GM12878 (cell line): ENCODE results near the gene TIGD1. TPM values are rescaled to one million over a fixed set of nuclear protein-coding genes. Genes with fewer than 3 reads are reported as not detected.

Experiments used
- ATAC-seq: fragments of 200-7000 bp; cut with Tn5 transposase; 3 replicates; pipeline ENCODE4 v1.9.1; 2020; ENCODE audit warnings: mild to moderate bottlenecking, moderate library complexity
- BruUV-seq: library from RNA; stranded (reverse); fragments of 400-500 nt; replicated peaks from 2 replicates; lab custom pipeline; 2021; lab: Mats Ljungman, UMichigan
- CTCF ChIA-PET: fragments of 300-600 bp; sonication (Branson Sonifier 250); formaldehyde crosslinking; extraction: SDS; loops from one replicate; lab custom pipeline; 2021; ENCODE audit warnings: inconsistent platforms; lab: Yijun Ruan, JAX
- POLR2A ChIA-PET: fragments of 350-600 bp; formaldehyde crosslinking; extraction: SDS; loops from one replicate; lab custom pipeline; 2021; ENCODE audit warnings: inconsistent platforms; lab: Charles Lee
- RAD21 ChIA-PET: fragments of 300-600 bp; sonication (Branson Sonifier 250); formaldehyde crosslinking; loops from one replicate; lab custom pipeline; 2023; ENCODE audit warnings: antibody characterized with exemption; ENCODE audit not compliant: unreplicated experiment; lab: Charles Lee
- SMC1A ChIA-PET: fragments of 300-600 bp; sonication (Branson Sonifier 250); formaldehyde crosslinking; loops from one replicate; lab custom pipeline; 2023; ENCODE audit not compliant: unreplicated experiment, uncharacterized antibody; lab: Charles Lee
- DNase-seq: peaks from one replicate; pipeline ENCODE4 v3.0.0-alpha.2; 2011; ENCODE audit warnings: low read depth, low spot score
- FAIRE-seq: peaks from 3 replicates; lab custom pipeline; 2011; peaks lifted over from hg19 to GRCh38; lab: Jason Lieb, UNC
- H2AFZ ChIP-seq: 2 replicates; pipeline ENCODE4 v1.6.0; 2011; ENCODE audit warnings: low read depth, low read length, control low read depth; ENCODE audit not compliant: control insufficient read depth
- H3K27ac ChIP-seq: 2 replicates; pipeline ENCODE4 v1.5.1; 2011; ENCODE audit warnings: control low read depth; ENCODE audit not compliant: control insufficient read depth, insufficient read depth
- H3K27me3 ChIP-seq, 2 experiments: replicated peaks in 1 of 2; 2 replicates each; pipeline versions ENCODE4 v1.6.0 to v1.6.1; 2011; ENCODE audit warnings: low read length in 1 of 2; ENCODE audit not compliant: control insufficient read depth in 2 of 2, insufficient read depth in 2 of 2
- H3K36me3 ChIP-seq, 2 experiments: 2 replicates each; pipeline ENCODE4 v1.5.1; 2011; ENCODE audit warnings: low read length in 1 of 2; ENCODE audit not compliant: control insufficient read depth in 2 of 2, insufficient read depth in 2 of 2
- H3K4me1 ChIP-seq: 2 replicates; pipeline ENCODE4 v1.6.1; 2011; ENCODE audit warnings: mild to moderate bottlenecking, low read length, moderate library complexity, mixed read lengths; ENCODE audit not compliant: control insufficient read depth, insufficient read depth
- H3K4me2 ChIP-seq: 2 replicates; pipeline ENCODE4 v1.6.0; 2011; ENCODE audit warnings: control low read depth; ENCODE audit not compliant: control insufficient read depth, insufficient read depth
- H3K4me3 ChIP-seq: fragments of 200-600 bp; sonication (generic); 2 replicates; pipeline ENCODE4 v1.5.1; 2016
- H3K79me2 ChIP-seq: 2 replicates; pipeline ENCODE4 v1.6.0; 2011; ENCODE audit warnings: low read length; ENCODE audit not compliant: control insufficient read depth, insufficient read depth
- H3K9ac ChIP-seq: 2 replicates; pipeline ENCODE4 v1.8.0; 2011; ENCODE audit warnings: low read length, control low read depth, mixed read lengths; ENCODE audit not compliant: control insufficient read depth, insufficient read depth
- H3K9me3 ChIP-seq: replicated peaks from 3 replicates; pipeline ENCODE4 v1.5.1; 2011; ENCODE audit warnings: mild to moderate bottlenecking, low read length; ENCODE audit not compliant: control insufficient read depth, insufficient read depth
- H4K20me1 ChIP-seq: 2 replicates; pipeline ENCODE4 v1.6.0; 2011; ENCODE audit not compliant: control insufficient read depth, insufficient read depth
- CHD1 ChIP-seq: IDR thresholded peaks from 2 replicates; pipeline ENCODE4 v1.6.1; 2012; ENCODE audit warnings: low read depth, low read length, improper control_type of control experiment
- CREB1 ChIP-seq: IDR thresholded peaks from 2 replicates; pipeline ENCODE4 v1.6.1; 2012; ENCODE audit warnings: low read depth, mild to moderate bottlenecking, inconsistent platforms
- EED ChIP-seq: sonication (generic); IDR thresholded peaks from 2 replicates; pipeline ENCODE4 v1.6.1; 2016; ENCODE audit warnings: antibody characterized with exemption, low read depth
- FOS ChIP-seq: IDR thresholded peaks from 3 replicates; pipeline ENCODE4 v1.6.1; 2011; ENCODE audit warnings: borderline replicate concordance; ENCODE audit not compliant: insufficient read length; ENCODE audit errors: extremely low read depth
- FOXM1 ChIP-seq: IDR thresholded peaks from 2 replicates; pipeline ENCODE4 v1.6.1; 2012; ENCODE audit warnings: low read depth, mild to moderate bottlenecking, inconsistent platforms, low read length, moderate library complexity
- HDGF ChIP-seq: fragments of 450-650 bp; IDR thresholded peaks from 2 replicates; pipeline ENCODE4 v1.6.1; 2016; ENCODE audit warnings: antibody characterized with exemption
- HSF1 ChIP-seq: fragments of 150-350 bp; IDR thresholded peaks from 2 replicates; pipeline ENCODE4 v1.6.1; 2014; ENCODE audit warnings: mild to moderate bottlenecking, low read depth, low read length
- IRF5 ChIP-seq: fragments of 450-650 bp; IDR thresholded peaks from 2 replicates; pipeline ENCODE4 v1.6.1; 2017; ENCODE audit warnings: borderline replicate concordance
- MEF2A ChIP-seq: IDR thresholded peaks from 2 replicates; pipeline ENCODE4 v1.6.1; 2011; ENCODE audit warnings: low read depth, mild to moderate bottlenecking, low read length, moderate library complexity; ENCODE audit not compliant: insufficient read depth
- NFYB ChIP-seq: IDR thresholded peaks from 2 replicates; pipeline ENCODE4 v1.6.1; 2011; ENCODE audit warnings: low read depth, mild to moderate bottlenecking, low read length, improper control_type of control experiment, moderate library complexity; ENCODE audit not compliant: insufficient read depth
- PKNOX1 ChIP-seq: fragments of 450-650 bp; IDR thresholded peaks from 2 replicates; pipeline ENCODE4 v1.6.1; 2016; ENCODE audit warnings: mild to moderate bottlenecking
- RB1 ChIP-seq: fragments of 450-650 bp; formaldehyde crosslinking; IDR thresholded peaks from 2 replicates; pipeline ENCODE4 v1.6.1; 2017; ENCODE audit warnings: mild to moderate bottlenecking, borderline replicate concordance
- SKIL ChIP-seq: fragments of 450-650 bp; IDR thresholded peaks from 2 replicates; pipeline ENCODE4 v1.6.1; 2017; ENCODE audit warnings: mild to moderate bottlenecking, low read depth, inconsistent platforms; ENCODE audit not compliant: poor library complexity, severe bottlenecking
- SMC3 ChIP-seq: IDR thresholded peaks from 2 replicates; pipeline ENCODE4 v1.6.1; 2011; ENCODE audit warnings: low read length, improper control_type of control experiment, borderline replicate concordance
- ZNF207 ChIP-seq: fragments of 450-650 bp; IDR thresholded peaks from 2 replicates; pipeline ENCODE4 v1.6.1; 2014; ENCODE audit warnings: antibody characterized with exemption, mild to moderate bottlenecking, borderline replicate concordance
- ZNF217 ChIP-seq: fragments of 450-650 bp; IDR thresholded peaks from 2 replicates; pipeline ENCODE4 v1.6.1; 2017; ENCODE audit warnings: antibody characterized with exemption, mild to moderate bottlenecking
- ZZZ3 ChIP-seq: IDR thresholded peaks from 2 replicates; pipeline ENCODE4 v1.6.1; 2011; ENCODE audit warnings: low read depth; ENCODE audit not compliant: control insufficient read depth, insufficient read length
- in situ Hi-C: fragments of 300-500 bp; cut with MboI; formaldehyde crosslinking; loops from 9 replicates; pipeline ENCODE4 v1.14.3; 2018; ENCODE audit warnings: mixed read lengths
- intact Hi-C: fragments of 100-400 bp; cut with micrococcal nuclease; formaldehyde crosslinking; loops from one replicate; pipeline ENCODE4 v1.14.2; 2022; ENCODE audit not compliant: unreplicated experiment
- polyA plus RNA-seq, 11 experiments: library from polyadenylated mRNA; depleted of rRNA in 4 of 11; unstranded in 6 of 11; stranded (reverse) in 5 of 11; fragments of >200 nt; fragmentation: Nextera tagmentation in 4 of 11; fragmentation: Illumina TruSeq in 1 of 11; extraction: Ambion mirVana in 4 of 11; extraction: Trizol in 1 of 11; gene quantifications; 1 replicate in 1 of 11; 2 replicates in 10 of 11; pipeline versions ENCODE4 v1.2.1 to v1.2.3, GENCODE V29; 2011 to 2016; ENCODE audit warnings: inconsistent platforms in 2 of 11, missing spikeins in 2 of 11, low read depth in 1 of 11
- total RNA-seq, 4 experiments: library from RNA; depleted of rRNA in 3 of 4; stranded (reverse); fragments of >200 nt in 3 of 4; fragmentation: Illumina TruSeq in 1 of 4; extraction: Trizol in 1 of 4; gene quantifications; 2 replicates each; pipeline versions ENCODE4 v1.2.1 to v1.2.3, GENCODE V29; 2013 to 2021

The TIGD1 gene
- total and polyA plus RNA-seq, 10 of the 15 experiments (the other 5 are each of a cell fraction or from before 2014, with no cell fraction given) = 1.4 to 8.4 (median 5.6) TPM

GRCh38 chr2:232584238-232584637 lies 33.9 kb upstream of the TIGD1 start (continued):
- TF ChIP-seq ZZZ3 (no peak), CHD1 (no peak), EED (no peak), FOXM1 (no peak), HSF1 (no peak)

- ChIA-PET CTCF (no interaction called here), SMC1A (no interaction called here), POLR2A (no interaction called here), RAD21 (no interaction called here)
- Histone ChIP-seq H3K9me3 (no peaks in the 10 kb centered on the region), H3K79me2 (no peaks in the 10 kb centered on the region), H3K4me3 (no peak overlapping the region), H3K4me2 (no peak overlapping the region), H3K36me3 (peaks cover 0 to 17% of the 10 kb centered on the region in 2 experiments; a peak in 2 of 4 replicates), H2AFZ (no peak overlapping the region), H3K9ac (no peak overlapping the region), H3K4me1 (peaks cover 8% of the 10 kb centered on the region; the same call in 1 of the 2 replicates), H3K27me3 (no peaks in the 10 kb centered on the region), H4K20me1 (no peaks in the 10 kb centered on the region), H3K27ac (no peak overlapping the region)
- FAIRE-seq = no peak
- ATAC-seq = no peak
- no TSS peak for BruUV-seq
- intact Hi-C loops = no loop called here
- in situ Hi-C loops = no loop called here
- DNase-seq = no peak
- TF ChIP-seq ZNF217 (no peak), FOS (no peak), PKNOX1 (no peak), CREB1 (no peak), IRF5 (no peak), NFYB (no peak), HDGF (no peak), ZNF207 (no peak), MEF2A (no peak), RB1 (no peak), SKIL (no peak), SMC3 (no peak)
Measured at GRCh38 chr2:232581725-232582124, 31.4 kb upstream of the TIGD1 start.
